ENCODE measurements around the gene CLMN. TPM values are rescaled to one million over a fixed set of nuclear protein-coding genes. Genes with fewer than 3 reads are reported as not detected.

Gene CLMN
- total and polyA plus RNA-seq, 2 of the 13 experiments (the other 11 are each of a cell fraction or from before 2014, with no cell fraction given), result 15.1 to 16.7 TPM

- no peaks in the 10 kb centered on the region; a peak in 1 of 5 replicates for H3K27me3 ChIP-seq (ENCODE audit: control insufficient read depth in 1 of 2, insufficient read depth in 2 of 2, low read length in 2 of 2)
- no peak for TF ChIP-seq ESRRA (CRISPR knock-in tag; IDR thresholded peaks at IDR 0.05; ENCODE audit: low read depth)
- TF ChIP-seq, protein P1, sequence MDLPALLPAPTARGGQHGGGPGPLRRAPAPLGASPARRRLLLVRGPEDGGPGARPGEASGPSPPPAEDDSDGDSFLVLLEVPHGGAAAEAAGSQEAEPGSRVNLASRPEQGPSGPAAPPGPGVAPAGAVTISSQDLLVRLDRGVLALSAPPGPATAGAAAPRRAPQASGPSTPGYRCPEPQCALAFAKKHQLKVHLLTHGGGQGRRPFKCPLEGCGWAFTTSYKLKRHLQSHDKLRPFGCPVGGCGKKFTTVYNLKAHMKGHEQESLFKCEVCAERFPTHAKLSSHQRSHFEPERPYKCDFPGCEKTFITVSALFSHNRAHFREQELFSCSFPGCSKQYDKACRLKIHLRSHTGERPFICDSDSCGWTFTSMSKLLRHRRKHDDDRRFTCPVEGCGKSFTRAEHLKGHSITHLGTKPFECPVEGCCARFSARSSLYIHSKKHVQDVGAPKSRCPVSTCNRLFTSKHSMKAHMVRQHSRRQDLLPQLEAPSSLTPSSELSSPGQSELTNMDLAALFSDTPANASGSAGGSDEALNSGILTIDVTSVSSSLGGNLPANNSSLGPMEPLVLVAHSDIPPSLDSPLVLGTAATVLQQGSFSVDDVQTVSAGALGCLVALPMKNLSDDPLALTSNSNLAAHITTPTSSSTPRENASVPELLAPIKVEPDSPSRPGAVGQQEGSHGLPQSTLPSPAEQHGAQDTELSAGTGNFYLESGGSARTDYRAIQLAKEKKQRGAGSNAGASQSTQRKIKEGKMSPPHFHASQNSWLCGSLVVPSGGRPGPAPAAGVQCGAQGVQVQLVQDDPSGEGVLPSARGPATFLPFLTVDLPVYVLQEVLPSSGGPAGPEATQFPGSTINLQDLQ (CRISPR knock-in tag; IDR thresholded peaks at IDR 0.05), result no peak
- TF ChIP-seq KMT2A (CRISPR knock-in tag; IDR thresholded peaks at IDR 0.05), result no peak
- TF ChIP-seq, protein P2, sequence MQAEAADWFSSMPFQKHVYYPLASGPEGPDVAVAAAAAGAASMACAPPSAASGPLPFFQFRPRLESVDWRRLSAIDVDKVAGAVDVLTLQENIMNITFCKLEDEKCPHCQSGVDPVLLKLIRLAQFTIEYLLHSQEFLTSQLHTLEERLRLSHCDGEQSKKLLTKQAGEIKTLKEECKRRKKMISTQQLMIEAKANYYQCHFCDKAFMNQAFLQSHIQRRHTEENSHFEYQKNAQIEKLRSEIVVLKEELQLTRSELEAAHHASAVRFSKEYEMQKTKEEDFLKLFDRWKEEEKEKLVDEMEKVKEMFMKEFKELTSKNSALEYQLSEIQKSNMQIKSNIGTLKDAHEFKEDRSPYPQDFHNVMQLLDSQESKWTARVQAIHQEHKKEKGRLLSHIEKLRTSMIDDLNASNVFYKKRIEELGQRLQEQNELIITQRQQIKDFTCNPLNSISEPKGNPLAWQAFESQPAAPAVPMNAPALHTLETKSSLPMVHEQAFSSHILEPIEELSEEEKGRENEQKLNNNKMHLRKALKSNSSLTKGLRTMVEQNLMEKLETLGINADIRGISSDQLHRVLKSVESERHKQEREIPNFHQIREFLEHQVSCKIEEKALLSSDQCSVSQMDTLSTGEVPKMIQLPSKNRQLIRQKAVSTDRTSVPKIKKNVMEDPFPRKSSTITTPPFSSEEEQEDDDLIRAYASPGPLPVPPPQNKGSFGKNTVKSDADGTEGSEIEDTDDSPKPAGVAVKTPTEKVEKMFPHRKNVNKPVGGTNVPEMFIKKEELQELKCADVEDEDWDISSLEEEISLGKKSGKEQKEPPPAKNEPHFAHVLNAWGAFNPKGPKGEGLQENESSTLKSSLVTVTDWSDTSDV (CRISPR knock-in tag; IDR thresholded peaks at IDR 0.05), result no peak
- TF ChIP-seq, protein P3, sequence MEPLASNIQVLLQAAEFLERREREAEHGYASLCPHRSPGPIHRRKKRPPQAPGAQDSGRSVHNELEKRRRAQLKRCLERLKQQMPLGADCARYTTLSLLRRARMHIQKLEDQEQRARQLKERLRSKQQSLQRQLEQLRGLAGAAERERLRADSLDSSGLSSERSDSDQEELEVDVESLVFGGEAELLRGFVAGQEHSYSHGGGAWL (CRISPR knock-in tag; IDR thresholded peaks at IDR 0.05), result no peak
- in situ Hi-C loops (cut with HindIII; ENCODE audit: extremely low pct_ligation_motif_present, low pct_unique_long_range_greater_than_20kb), result no loop called here
- H3K9ac ChIP-seq (ENCODE audit: insufficient read depth, low read depth, low read length), result no peak overlapping the region
- no TSS peak for BruUV-seq (replicated peaks)
- peaks cover 0 to under 1% of the 10 kb centered on the region in 2 experiments; a peak in 1 of 5 replicates for H3K36me3 ChIP-seq (replicated peaks in 1 of 2; ENCODE audit: control insufficient read depth in 1 of 2, insufficient read depth in 2 of 2, low read length in 2 of 2)
- H3K9me3 ChIP-seq (ENCODE audit: low read length), result no peaks in the 10 kb centered on the region
- intact Hi-C loops (cut with micrococcal nuclease; ENCODE audit: unreplicated experiment), result loop anchor here (10.0 kb wide), 1 partner anchor 183 kb away; no protein-coding TSS in a partner anchor
- POLR2A ChIA-PET, result no interaction called here
- WGBS (ENCODE audit: low lambda C conversion rate), result 97% methylated on average over 8 of the region's 8 CpGs
- no peak for DNase-seq (ENCODE audit: low spot score)
- no peak for ATAC-seq
- H3K4me1 ChIP-seq (ENCODE audit: insufficient read depth, low read length), result peaks cover 63% of the 10 kb centered on the region
- H3K4me2 ChIP-seq (ENCODE audit: low read depth, low read length), result no peak overlapping the region
- CTCF ChIA-PET (ENCODE audit: low intra/inter-chr PET ratio, low total read pairs), result no interaction called here
- no peak overlapping the region for H3K27ac ChIP-seq (ENCODE audit: extremely low read length, insufficient read depth, low read length)
- H3K4me3 ChIP-seq (replicated peaks in 1 of 3; ENCODE audit: insufficient read depth in 1 of 3, low read depth in 2 of 3, low read length in 3 of 3), result no peak overlapping the region
- H4K20me1 ChIP-seq (ENCODE audit: insufficient read depth, low read length), result no peaks in the 10 kb centered on the region; the same call in none of the 2 replicates
- H3K79me2 ChIP-seq (ENCODE audit: insufficient read depth, low read length), result peaks cover 99% of the 10 kb centered on the region
- no peak for FAIRE-seq
- H2AFZ ChIP-seq (ENCODE audit: low read length), result no peak overlapping the region
Measured at GRCh38 chr14:95151561-95151960, 168.1 kb downstream of the CLMN start.

Data from HepG2 (cell line).